ENCODE data around the gene DNMBP. TPM values are rescaled to one million over a fixed set of nuclear protein-coding genes. Genes with fewer than 3 reads are reported as not detected.

Gene DNMBP
- total and polyA plus RNA-seq, 2 of the 4 experiments (the other 2 are of a cell fraction): 10.9 to 13.6 TPM

DNA sequence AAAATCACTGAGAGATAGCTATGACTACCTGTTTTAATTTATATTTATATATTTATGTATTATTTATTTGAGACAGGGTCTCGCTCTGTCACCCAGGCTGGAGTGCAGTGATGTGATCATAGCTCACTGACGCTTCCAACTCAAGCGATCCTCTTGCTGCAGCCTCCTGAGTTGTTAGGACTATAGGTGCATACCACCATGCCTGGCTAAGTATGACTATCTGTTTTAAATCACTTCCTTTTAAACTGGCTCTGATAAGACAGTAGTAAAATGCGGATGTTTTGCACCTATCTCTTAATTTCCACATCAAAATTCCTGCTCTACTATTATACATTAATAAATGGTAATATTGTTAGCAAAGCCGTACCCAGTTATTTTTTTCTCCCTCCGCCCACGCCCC, 41.8 kb downstream of the DNMBP start:
- H3K27ac ChIP-seq (ENCODE audit: insufficient read depth, low read length): no peak overlapping the region
- H3K4me2 ChIP-seq (ENCODE audit: low read depth, low read length): no peak overlapping the region
- H3K56ac ChIP-seq (ENCODE audit: extremely low read depth, insufficient read depth, low read length): no peak overlapping the region
- no peak overlapping the region for H2BK5ac ChIP-seq (ENCODE audit: low read depth, low read length, poor library complexity, severe bottlenecking)
- no peak overlapping the region for H2BK20ac ChIP-seq (ENCODE audit: low read depth, low read length)
- no peak overlapping the region for H3K23ac ChIP-seq (ENCODE audit: low read depth, low read length)
- no peak overlapping the region for H4K91ac ChIP-seq (ENCODE audit: insufficient read depth, low read depth, low read length)
- no peaks in the 10 kb centered on the region; the same call in 1 of the 2 replicates for H4K20me1 ChIP-seq (ENCODE audit: insufficient read depth, low read length)
- no peaks in the 10 kb centered on the region for H3K27me3 ChIP-seq (ENCODE audit: control insufficient read depth, insufficient read depth, low read length)
- ChIA-PET POLR2A (ENCODE audit: unreplicated experiment) (no interaction called here), CTCF (interaction anchor here (0.6 to 0.9 kb wide), 2 partner anchors 37 to 42 kb away, joined by 3 read pairs; partner anchors contain the start of gene DNMBP)
- H3K79me1 ChIP-seq (ENCODE audit: low read depth in 1 of 2, low read length in 2 of 2): peaks cover 26 to 70% of the 10 kb centered on the region in 2 experiments
- no peak overlapping the region for H3K4ac ChIP-seq (ENCODE audit: low read depth, low read length)
- no peak overlapping the region for H4K5ac ChIP-seq (ENCODE audit: low read depth, low read length)
- TF ChIP-seq CTCF (conservative IDR thresholded peaks at IDR 0.05; ENCODE audit: low read depth, low read length) (no peak), USF2 (IDR thresholded peaks at IDR 0.05; ENCODE audit: low read depth, low read length) (no peak), MAFK (IDR thresholded peaks at IDR 0.05; ENCODE audit: low read depth, low read length) (no peak), CHD1 (IDR thresholded peaks at IDR 0.05; ENCODE audit: low read depth, low read length) (no peak), RFX5 (IDR thresholded peaks at IDR 0.05; ENCODE audit: low read depth, low read length) (no peak), BHLHE40 (IDR thresholded peaks at IDR 0.05; ENCODE audit: low read depth, low read length) (no peak), SMC3 (IDR thresholded peaks at IDR 0.05; ENCODE audit: low read depth, low read length) (no peak), MAZ (IDR thresholded peaks at IDR 0.05; ENCODE audit: borderline replicate concordance, low read depth, low read length) (no peak), CEBPB (IDR thresholded peaks at IDR 0.05; ENCODE audit: low read depth, low read length) (no peak)
- no peak overlapping the region for H2BK120ac ChIP-seq (ENCODE audit: low read depth, low read length)
- in situ Hi-C loops (cut with MboI; ENCODE audit: low sequenced_read_pairs): loop anchor here (10.0 kb wide), 1 partner anchor 77 kb away; no protein-coding TSS in a partner anchor
- intact Hi-C loops (cut with micrococcal nuclease): loop anchor here (5.0 kb wide), 1 partner anchor 39 kb away; the partner anchor contains the start of gene DNMBP
- H2AK9ac ChIP-seq (replicated peaks; ENCODE audit: low read depth, low read length, poor library complexity): no peak overlapping the region
- ATAC-seq (ENCODE audit: low read depth): no peak
- no CpG with 5 or more reads among the region's 7 CpGs for WGBS, 2 experiments (ENCODE audit: extremely low coverage in 2 of 2, insufficient read length in 1 of 2)
- H3K36me3 ChIP-seq (ENCODE audit: control insufficient read depth, insufficient read depth, low read length): peaks cover 10% of the 10 kb centered on the region
- H2AK5ac ChIP-seq (ENCODE audit: low read depth, low read length): no peak overlapping the region
- BruUV-seq (replicated peaks): no TSS peak
- no peak overlapping the region for H2BK15ac ChIP-seq (ENCODE audit: low read depth, low read length)
- no peaks in the 10 kb centered on the region for H3K9me3 ChIP-seq (ENCODE audit: control insufficient read depth, insufficient read depth, low read length)
- H3K14ac ChIP-seq (replicated peaks; ENCODE audit: low read depth, low read length): no peak overlapping the region
- peaks cover 4% of the 10 kb centered on the region; the same call in 1 of the 2 replicates for H3K9me1 ChIP-seq (ENCODE audit: insufficient read depth, low read length)
- no peak overlapping the region for H3K4me3 ChIP-seq (ENCODE audit: insufficient read depth, low read depth, low read length)
- no peak overlapping the region for H2AFZ ChIP-seq (replicated peaks; ENCODE audit: low read length, poor library complexity)
- dilution Hi-C loops (cut with HindIII; ENCODE audit: low sequenced_read_pairs, unreplicated experiment): no loop called here
- peaks cover 5% of the 10 kb centered on the region for H3K4me1 ChIP-seq (ENCODE audit: control insufficient read depth, insufficient read depth, low read length)
- no peak for DNase-seq
- H4K8ac ChIP-seq (ENCODE audit: low read depth in 2 of 2, low read length in 2 of 2): no peak overlapping the region
- no peak overlapping the region for H3K9ac ChIP-seq (ENCODE audit: low read depth, low read length)
- no peak overlapping the region for H3K18ac ChIP-seq (ENCODE audit: low read depth, low read length)
